ENCODE data around the gene TRABD2B. TPM values are rescaled to one million over a fixed set of nuclear protein-coding genes. Genes with fewer than 3 reads are reported as not detected.

Gene TRABD2B
- total RNA-seq, 2 donors from 2014 or later, result 1.1 to 2.1 TPM

- DNase-seq (ENCODE audit: low spot score), result no peak
- Histone ChIP-seq H3K27me3 (replicated peaks; ENCODE audit: insufficient read depth) (no peaks in the 10 kb centered on the region), H3K4me3 (no peak overlapping the region), H3K27ac (no peak overlapping the region), H3K4me1 (replicated peaks) (no peaks in the 10 kb centered on the region), H3K9me3 (no peaks in the 10 kb centered on the region), H3K36me3 (no peaks in the 10 kb centered on the region)
- intact Hi-C loops (cut with DNase I), result no loop called here
- 100% methylated on average over 1 of the region's 1 CpG for WGBS
- TF ChIP-seq CTCF (IDR thresholded peaks at IDR 0.05) (no peak), POLR2AphosphoS5 (IDR thresholded peaks at IDR 0.05) (no peak), POLR2A (IDR thresholded peaks at IDR 0.05) (no peak)
These were observed 209.6 kb downstream of the TRABD2B start for GRCh38 chr1:47787560-47787959.

- H3K36me3 ChIP-seq, result no peaks in the 10 kb centered on the region
- WGBS, result 42% methylated on average over 6 of the region's 6 CpGs
- intact Hi-C loops (cut with DNase I), result no loop called here
- H3K4me3 ChIP-seq, result no peak overlapping the region
- no peaks in the 10 kb centered on the region for H3K9me3 ChIP-seq
- H3K27me3 ChIP-seq (replicated peaks; ENCODE audit: insufficient read depth), result no peaks in the 10 kb centered on the region
- no peaks in the 10 kb centered on the region for H3K4me1 ChIP-seq (replicated peaks)
- DNase-seq (ENCODE audit: low spot score), result no peak
- no peak overlapping the region for H3K27ac ChIP-seq
- TF ChIP-seq POLR2A (IDR thresholded peaks at IDR 0.05) (no peak), CTCF (IDR thresholded peaks at IDR 0.05) (no peak), POLR2AphosphoS5 (IDR thresholded peaks at IDR 0.05) (no peak)
These were observed 210.9 kb downstream of the TRABD2B start for GRCh38 chr1:47786316-47786715.

GRCh38 chr1:47785561-47786271 lies 211.5 kb downstream of the TRABD2B start:
- no peaks in the 10 kb centered on the region for H3K27me3 ChIP-seq (replicated peaks; ENCODE audit: insufficient read depth)
- no peaks in the 10 kb centered on the region for H3K9me3 ChIP-seq
- intact Hi-C loops (cut with DNase I), result no loop called here
- no peak for DNase-seq (ENCODE audit: low spot score)
- H3K27ac ChIP-seq, result no peak overlapping the region
- no peaks in the 10 kb centered on the region for H3K4me1 ChIP-seq (replicated peaks)
- TF ChIP-seq POLR2A (IDR thresholded peaks at IDR 0.05) (no peak), POLR2AphosphoS5 (IDR thresholded peaks at IDR 0.05) (no peak), CTCF (IDR thresholded peaks at IDR 0.05) (no peak)
- no peak overlapping the region for H3K4me3 ChIP-seq
- no peaks in the 10 kb centered on the region for H3K36me3 ChIP-seq
- 83% methylated on average over 10 of the region's 10 CpGs for WGBS

GRCh38 chr1:47785118-47785517 lies 212.1 kb downstream of the TRABD2B start:
- no peaks in the 10 kb centered on the region for H3K27me3 ChIP-seq (replicated peaks; ENCODE audit: insufficient read depth)
- intact Hi-C loops (cut with DNase I), result no loop called here
- no peak overlapping the region for H3K4me3 ChIP-seq
- no peaks in the 10 kb centered on the region for H3K36me3 ChIP-seq
- DNase-seq (ENCODE audit: low spot score), result no peak
- no peaks in the 10 kb centered on the region for H3K4me1 ChIP-seq (replicated peaks)
- WGBS, result 82% methylated on average over 4 of the region's 4 CpGs
- no peaks in the 10 kb centered on the region for H3K9me3 ChIP-seq
- no peak for TF ChIP-seq POLR2A (IDR thresholded peaks at IDR 0.05)
- TF ChIP-seq POLR2AphosphoS5 (IDR thresholded peaks at IDR 0.05), result no peak
- TF ChIP-seq CTCF (IDR thresholded peaks at IDR 0.05), result no peak
- H3K27ac ChIP-seq, result no peak overlapping the region

GRCh38 chr1:47784497-47784822 lies 212.7 kb downstream of the TRABD2B start:
- H3K4me1 ChIP-seq (replicated peaks), result no peaks in the 10 kb centered on the region

More at GRCh38 chr1:47784497-47784822, 212.7 kb downstream of the TRABD2B start:
- TF ChIP-seq POLR2A (IDR thresholded peaks at IDR 0.05), result no peak
- no peak for TF ChIP-seq CTCF (IDR thresholded peaks at IDR 0.05)
- TF ChIP-seq POLR2AphosphoS5 (IDR thresholded peaks at IDR 0.05), result no peak
- Histone ChIP-seq H3K9me3 (no peaks in the 10 kb centered on the region), H3K27ac (no peak overlapping the region), H3K36me3 (no peaks in the 10 kb centered on the region), H3K4me3 (no peak overlapping the region), H3K27me3 (replicated peaks; ENCODE audit: insufficient read depth) (no peaks in the 10 kb centered on the region)
- DNase-seq (ENCODE audit: low spot score), result no peak
- WGBS, result 71% methylated on average over 6 of the region's 6 CpGs
- intact Hi-C loops (cut with DNase I), result no loop called here

All from prostate gland (tissue), 2 donors.